K562 (cell line): ENCODE measurements around the gene USP19. TPM values are rescaled to one million over a fixed set of nuclear protein-coding genes. Genes with fewer than 3 reads are reported as not detected.
A peak's percentile ranks its signal among the peaks of the same experiment; 100 is the strongest.

Experiments used
- BCLAF1 ChIP-seq, 2 experiments: fragments of 450-650 bp in 1 of 2; IDR thresholded peaks; 2 replicates each; pipeline ENCODE4 v1.6.1; 2011 to 2017; ENCODE audit warnings: low read depth in 2 of 2, antibody characterized with exemption in 1 of 2, borderline replicate concordance in 1 of 2, low read length in 1 of 2, mild to moderate bottlenecking in 1 of 2, mixed read lengths in 1 of 2; ENCODE audit not compliant: control insufficient read depth in 1 of 2
- CBX8 ChIP-seq: fragments of 200-600 bp; sonication (generic); IDR thresholded peaks from 2 replicates; pipeline ENCODE4 v1.6.1; 2012; ENCODE audit warnings: borderline replicate concordance, mixed run types, low read depth, mild to moderate bottlenecking, moderate library complexity, mixed read lengths, low read length, control low read depth, inconsistent platforms; ENCODE audit not compliant: poor library complexity, severe bottlenecking; ENCODE audit errors: extremely low read depth
- GATAD2A ChIP-seq: fragments of 450-650 bp; IDR thresholded peaks from 2 replicates; pipeline ENCODE4 v1.6.1; 2017
- GTF2F1 ChIP-seq: IDR thresholded peaks from 2 replicates; pipeline ENCODE4 v1.6.1; 2011; ENCODE audit warnings: low read depth, low read length, improper control_type of control experiment
- HCFC1 ChIP-seq: IDR thresholded peaks from 2 replicates; pipeline ENCODE4 v1.6.1; 2012; ENCODE audit warnings: low read depth, low read length, improper control_type of control experiment
- HDAC1 ChIP-seq, 2 experiments: fragments of 450-650 bp; IDR thresholded peaks; 2 replicates each; pipeline ENCODE4 v1.6.1; 2016 to 2017; ENCODE audit warnings: inconsistent platforms in 1 of 2, mild to moderate bottlenecking in 1 of 2, moderate library complexity in 1 of 2
- HDAC3 ChIP-seq: fragments of 450-650 bp; IDR thresholded peaks from 2 replicates; pipeline ENCODE4 v1.6.1; 2018; ENCODE audit warnings: borderline replicate concordance, mild to moderate bottlenecking, moderate library complexity; ENCODE audit not compliant: partially characterized antibody
- HOXB6 ChIP-seq: fragments of 250-450 bp; sonication (Bioruptor Pico); IDR thresholded peaks from 2 replicates; pipeline ENCODE4 v1.5.1; 2022; ENCODE audit warnings: mild to moderate bottlenecking, borderline replicate concordance
- IFI16 ChIP-seq: fragments of 250-450 bp; sonication (Bioruptor Pico); IDR thresholded peaks from 2 replicates; pipeline ENCODE4 v2.1.2; 2022; ENCODE audit warnings: mild to moderate bottlenecking, inconsistent platforms
- KLF13 ChIP-seq: fragments of 450-650 bp; IDR thresholded peaks from 2 replicates; pipeline ENCODE4 v1.6.1; 2016; ENCODE audit warnings: missing genetic modification characterization, low read depth, mild to moderate bottlenecking, missing compliant biosample characterization, moderate library complexity, borderline replicate concordance
- MBD2 ChIP-seq: sonication (generic); IDR thresholded peaks from 2 replicates; pipeline ENCODE4 v1.6.1; 2016; ENCODE audit warnings: low read depth, borderline replicate concordance
- PHF8 ChIP-seq: fragments of 200-600 bp; sonication (generic); IDR thresholded peaks from 2 replicates; pipeline ENCODE4 v1.6.1; 2012; ENCODE audit warnings: mixed run types, mild to moderate bottlenecking, inconsistent platforms, low read length, moderate library complexity, borderline replicate concordance
- POLR2AphosphoS5 ChIP-seq: IDR thresholded peaks from 2 replicates; pipeline ENCODE4 v1.6.1; 2011; ENCODE audit warnings: mild to moderate bottlenecking, low read depth, low read length, moderate library complexity; ENCODE audit not compliant: control insufficient read depth, insufficient read depth
- RCOR1 ChIP-seq, 2 experiments: IDR thresholded peaks; 2 replicates each; pipeline ENCODE4 v1.6.1; 2012; ENCODE audit warnings: low read depth in 2 of 2, low read length in 2 of 2, borderline replicate concordance in 1 of 2, improper control_type of control experiment in 1 of 2
- RHOXF2B ChIP-seq: fragments of 250-450 bp; sonication (Bioruptor Pico); conservative IDR thresholded peaks from 2 replicates; pipeline ENCODE4 v1.5.1; 2021
- SIN3A ChIP-seq, 2 experiments: fragments of 150-350 bp in 1 of 2; IDR thresholded peaks; 2 replicates each; pipeline ENCODE4 v1.6.1; 2011 to 2016; ENCODE audit warnings: borderline replicate concordance in 2 of 2, low read depth in 2 of 2, low read length in 2 of 2, mild to moderate bottlenecking in 2 of 2, moderate library complexity in 2 of 2; ENCODE audit not compliant: control insufficient read depth in 1 of 2
- SIX5 ChIP-seq, 2 experiments: IDR thresholded peaks; 2 replicates each; pipeline ENCODE4 v1.6.1; 2011; ENCODE audit warnings: low read length in 2 of 2, borderline replicate concordance in 1 of 2, low read depth in 1 of 2, mild to moderate bottlenecking in 1 of 2, moderate library complexity in 1 of 2; ENCODE audit not compliant: insufficient read depth in 1 of 2
- ZKSCAN8 ChIP-seq: fragments of 200-800 bp; sonication (Bioruptor generic); IDR thresholded peaks from 2 replicates; pipeline ENCODE4 v1.6.1; 2016; ENCODE audit warnings: missing genetic modification characterization, missing compliant biosample characterization
- ZNF217 ChIP-seq: sonication (generic); formaldehyde crosslinking; IDR thresholded peaks from 2 replicates; pipeline ENCODE4 v1.8.0; 2022; ENCODE audit warnings: mild to moderate bottlenecking, missing genetic modification reagents
- ZNF316 ChIP-seq: fragments of 450-650 bp; IDR thresholded peaks from 2 replicates; pipeline ENCODE4 v1.6.1; 2016
- ZNF354B ChIP-seq: fragments of 250-450 bp; sonication (Bioruptor Pico); IDR thresholded peaks from 2 replicates; pipeline ENCODE4 v1.4.0; 2020
- ZNF408 ChIP-seq: fragments of 250-450 bp; sonication (Bioruptor Pico); IDR thresholded peaks from 2 replicates; pipeline ENCODE4 v1.4.0; 2020; ENCODE audit warnings: low read depth, mild to moderate bottlenecking, moderate library complexity
- ZNF431 ChIP-seq: sonication (generic); formaldehyde crosslinking; IDR thresholded peaks from 2 replicates; pipeline ENCODE4 v1.8.0; 2022; ENCODE audit warnings: mild to moderate bottlenecking, missing genetic modification reagents
- ZNF76 ChIP-seq: fragments of 250-450 bp; sonication (Bioruptor Pico); IDR thresholded peaks from 2 replicates; pipeline ENCODE4 v1.4.0; 2020; ENCODE audit warnings: mild to moderate bottlenecking, moderate library complexity, borderline replicate concordance
- polyA plus RNA-seq, 8 experiments: library from polyadenylated mRNA; depleted of rRNA in 4 of 8; stranded (reverse) in 5 of 8; unstranded in 3 of 8; fragments of >200 nt; fragmentation: Nextera tagmentation in 2 of 8; fragmentation: Illumina TruSeq in 1 of 8; extraction: Ambion mirVana in 2 of 8; extraction: Trizol in 1 of 8; gene quantifications; 2 replicates each; pipeline versions ENCODE4 v1.2.1 to v1.2.3, GENCODE V29; 2011 to 2014; ENCODE audit warnings: inconsistent platforms in 1 of 8, missing spikeins in 1 of 8
- total RNA-seq, 7 experiments: library from RNA; depleted of rRNA in 6 of 7; stranded (reverse); fragments of >200 nt in 6 of 7; fragmentation: Illumina TruSeq in 2 of 7; extraction: Trizol in 2 of 7; gene quantifications; 2 replicates each; pipeline versions ENCODE4 v1.2.1 to v1.2.3, GENCODE V29; 2011 to 2021; ENCODE audit warnings: low replicate concordance in 1 of 7

The USP19 gene
- total and polyA plus RNA-seq, 9 of the 15 experiments (the other 6 are each of a cell fraction or from before 2014, with no cell fraction given) = 0.24 to 65.9 (median 36.9) TPM

DNA sequence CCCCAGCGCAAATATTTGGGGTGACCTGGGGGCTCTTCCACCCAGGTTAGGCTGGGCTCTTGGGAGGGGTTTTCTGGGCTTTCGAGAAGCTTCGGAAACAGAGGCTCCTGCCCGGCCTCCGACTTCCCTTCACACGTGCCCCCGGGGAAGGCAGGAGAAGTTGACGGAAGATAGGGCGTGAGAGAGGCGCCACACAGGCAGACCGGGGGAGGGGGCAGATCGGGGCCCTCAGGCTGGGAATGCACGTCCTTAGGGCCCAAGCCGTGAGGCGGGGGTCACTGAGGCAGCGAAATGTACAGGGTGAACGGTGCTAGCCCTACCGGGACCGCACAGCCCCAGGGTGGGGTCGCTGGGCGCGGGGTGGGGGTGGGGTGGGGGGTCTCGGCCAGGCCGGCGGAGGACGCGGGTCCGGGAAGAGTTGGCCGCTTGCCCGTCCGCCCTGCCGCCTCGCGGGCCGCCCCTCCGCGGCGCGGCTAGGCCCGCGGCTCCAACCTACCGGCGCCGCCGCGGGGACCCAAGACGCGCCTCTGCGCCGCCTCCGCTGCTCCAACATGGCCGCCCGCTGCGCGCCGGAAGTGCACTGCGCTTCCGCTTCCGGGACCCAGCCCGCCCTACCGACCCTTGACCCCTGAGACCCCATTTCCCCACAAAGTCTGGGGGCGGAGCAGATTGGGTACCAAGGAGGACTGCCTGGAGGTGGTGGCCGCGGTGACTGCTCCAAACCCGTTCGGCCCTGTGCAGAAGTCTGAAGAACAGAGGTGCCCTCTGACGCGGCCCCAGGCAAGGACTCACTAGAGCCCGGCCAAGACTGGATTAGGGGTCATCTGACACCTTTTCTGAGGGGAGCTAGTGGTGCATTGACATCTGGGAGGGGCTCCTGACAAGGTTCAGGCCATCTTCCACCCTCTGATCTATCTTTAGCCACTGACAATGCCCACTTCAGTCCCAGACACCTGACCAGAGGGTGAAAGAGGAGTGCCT is 45.4 kb upstream of the USP19 start, which contains the start of gene CCDC71 (continued):
- no peak for TF ChIP-seq IFI16 (CRISPR knock-in tag)
- peak in 1 of 2 experiments; percentile 40; a peak in 1 of 4 replicates for TF ChIP-seq RCOR1 (IDR thresholded peaks at IDR 0.05; ENCODE audit: borderline replicate concordance in 1 of 2, low read depth in 2 of 2, low read length in 2 of 2)
- 0 out of 2 replicates have a peak, but pooled peaks have one; percentile 36 for TF ChIP-seq KLF13 (tag)
- TF ChIP-seq ZNF408 (CRISPR knock-in tag) = no peak
- TF ChIP-seq GTF2F1 = no peak
- TF ChIP-seq ZNF217 (CRISPR knock-in tag) = no peak
- TF ChIP-seq MBD2 = 0 out of 2 replicates have a peak, but pooled peaks have one; percentile 15
- no peak for TF ChIP-seq ZNF316
- no peak; the same call in 1 of the 2 replicates for TF ChIP-seq ZNF76 (CRISPR knock-in tag)
- TF ChIP-seq ZNF431 = no peak
- no peak for TF ChIP-seq RHOXF2B (CRISPR knock-in tag)
- no peak for TF ChIP-seq HDAC1 (IDR thresholded peaks at IDR 0.05)
- TF ChIP-seq HCFC1 = peak; percentile 76
- TF ChIP-seq ZNF354B (CRISPR knock-in tag) = no peak
- TF ChIP-seq ZKSCAN8 (CRISPR knock-in tag) = no peak
- no peak for TF ChIP-seq HDAC3
- 0 out of 2 replicates have a peak, but pooled peaks have one; percentile 45 for TF ChIP-seq POLR2AphosphoS5
- no peak for TF ChIP-seq GATAD2A
- TF ChIP-seq SIN3A (IDR thresholded peaks at IDR 0.05; ENCODE audit: borderline replicate concordance in 2 of 2, control insufficient read depth in 1 of 2, low read depth in 2 of 2, low read length in 2 of 2) = no peak
- TF ChIP-seq SIX5 (IDR thresholded peaks at IDR 0.05; ENCODE audit: borderline replicate concordance in 1 of 2, insufficient read depth in 1 of 2, low read depth in 1 of 2, low read length in 2 of 2) = no peak
- TF ChIP-seq HOXB6 (CRISPR knock-in tag) = no peak
- peak; percentile 58; the same call in 1 of the 2 replicates for TF ChIP-seq PHF8
- TF ChIP-seq BCLAF1 (IDR thresholded peaks at IDR 0.05; ENCODE audit: borderline replicate concordance in 1 of 2, control insufficient read depth in 1 of 2, low read depth in 2 of 2, low read length in 1 of 2) = no peak
- TF ChIP-seq CBX8 = no peak
